Midbrain (tissue), 1 donor: Measurements from ENCODE around the gene FNDC3B.

ENCODE experiments used
- DNase-seq: peaks from one replicate; lab custom pipeline; 2025; lab: John Stamatoyannopoulos, UW

The FNDC3B gene

GRCh38 chr3:172286548-172287148, 247.3 kb downstream of the FNDC3B start:
- no peak for DNase-seq

GRCh38 chr3:172287937-172288477, 248.6 kb downstream of the FNDC3B start:
- no peak for DNase-seq

- no peak for DNase-seq
Measured at GRCh38 chr3:172288651-172289050, 249.3 kb downstream of the FNDC3B start.

- DNase-seq, result no peak
Measured at GRCh38 chr3:172289583-172289982, 250.2 kb downstream of the FNDC3B start.

GRCh38 chr3:172290457-172290856, 251.1 kb downstream of the FNDC3B start:
- no peak for DNase-seq

GRCh38 chr3:172291650-172292049, 252.3 kb downstream of the FNDC3B start:
- no peak for DNase-seq

GRCh38 chr3:172292422-172292821, 253.0 kb downstream of the FNDC3B start:
- DNase-seq, result no peak

- no peak for DNase-seq
Measured at GRCh38 chr3:172293093-172293492, 253.7 kb downstream of the FNDC3B start.

GRCh38 chr3:172294223-172294806, 254.9 kb downstream of the FNDC3B start:
- no peak for DNase-seq

- DNase-seq, result no peak
Measured at GRCh38 chr3:172296248-172296974, 257.0 kb downstream of the FNDC3B start.

- no peak for DNase-seq
Measured at GRCh38 chr3:172296975-172297332, 257.6 kb downstream of the FNDC3B start.

GRCh38 chr3:172298247-172298646, 258.9 kb downstream of the FNDC3B start:
- no peak for DNase-seq

- no peak for DNase-seq
Measured at GRCh38 chr3:172300187-172300586, 260.8 kb downstream of the FNDC3B start.

- DNase-seq, result no peak
Measured at GRCh38 chr3:172300862-172301261, 261.5 kb downstream of the FNDC3B start.

- no peak for DNase-seq
Measured at GRCh38 chr3:172302203-172302602, 262.8 kb downstream of the FNDC3B start.

- no peak for DNase-seq
Measured at GRCh38 chr3:172303181-172303580, 263.8 kb downstream of the FNDC3B start.

- DNase-seq, result no peak
Measured at GRCh38 chr3:172303941-172304558, 264.7 kb downstream of the FNDC3B start.

- DNase-seq, result no peak
Measured at GRCh38 chr3:172305552-172305951, 266.2 kb downstream of the FNDC3B start.

- no peak for DNase-seq
Measured at GRCh38 chr3:172305974-172306373, 266.6 kb downstream of the FNDC3B start.

- DNase-seq, result no peak
Measured at GRCh38 chr3:172307141-172307560, 267.8 kb downstream of the FNDC3B start.

- no peak for DNase-seq
Measured at GRCh38 chr3:172309059-172309458, 269.7 kb downstream of the FNDC3B start.

- DNase-seq, result no peak
Measured at GRCh38 chr3:172309741-172310427, 270.5 kb downstream of the FNDC3B start.
